SK-N-MC (cell line): Measurements from ENCODE around the gene USP47.

Source experiments
- EZH2 ChIP-seq: fragments of 200-600 bp; sonication (generic); IDR thresholded peaks from one replicate; pipeline ENCODE4 v1.6.1; 2017; ENCODE audit warnings: antibody characterized with exemption
- POLR2AphosphoS5 ChIP-seq: IDR thresholded peaks from 2 replicates; pipeline ENCODE4 v1.6.1; 2012; ENCODE audit warnings: mild to moderate bottlenecking, low read depth, low read length, borderline replicate concordance

DNA sequence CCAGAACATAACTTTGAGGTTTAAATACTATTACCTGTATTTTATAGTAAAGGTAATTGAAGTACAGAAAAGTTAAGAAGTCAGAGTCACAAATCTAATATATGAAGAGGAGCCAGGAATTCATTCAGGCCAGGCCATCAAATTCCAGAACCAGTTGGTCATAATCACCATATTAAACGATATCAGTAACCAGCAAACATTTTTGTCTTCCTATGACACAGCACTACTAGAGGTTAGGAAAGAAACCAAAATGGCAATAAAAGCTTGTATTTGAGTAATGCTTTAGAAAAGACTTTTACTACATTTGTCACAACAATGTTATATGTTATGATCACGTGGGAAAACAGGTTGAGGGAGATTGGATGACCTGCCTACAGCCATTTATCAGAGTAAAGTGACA, 104.4 kb downstream of the USP47 start:
- TF ChIP-seq POLR2AphosphoS5 (no peak), EZH2 (no peak)
